Endothelial cell of umbilical vein (primary cell): Measurements from ENCODE around the gene ZNF91. TPM values are rescaled to one million over a fixed set of nuclear protein-coding genes. Genes with fewer than 3 reads are reported as not detected.

Experiments
- BruUV-seq: library from RNA; stranded (reverse); fragments of 400-500 nt; replicated peaks from 2 replicates; lab custom pipeline; 2021; lab: Mats Ljungman, UMichigan
- CTCF ChIA-PET: fragments of 300-600, 350-600 bp; sonication (Branson Sonifier 250); formaldehyde crosslinking; loops from one replicate; lab custom pipeline; 2021; ENCODE audit warnings: antibody characterized with exemption, inconsistent platforms; lab: Charles Lee
- POLR2A ChIA-PET: fragments of 300-600, 350-600 bp; sonication (Branson Sonifier 250); formaldehyde crosslinking; loops from one replicate; lab custom pipeline; 2021; ENCODE audit warnings: antibody characterized with exemption, inconsistent platforms; lab: Charles Lee
- DNase-seq: peaks from one replicate; pipeline ENCODE4 v3.0.0-alpha.2; 2011; ENCODE audit warnings: low read depth, low spot score
- FAIRE-seq: peaks from 2 replicates; lab custom pipeline; 2011; peaks lifted over from hg19 to GRCh38; lab: Jason Lieb, UNC
- H2AFZ ChIP-seq: 2 replicates; pipeline ENCODE4 v1.6.0; 2012; ENCODE audit warnings: low read depth, low read length, control low read depth, inconsistent platforms
- H3K27ac ChIP-seq: 2 replicates; pipeline ENCODE4 v1.5.1; 2011; ENCODE audit warnings: low read depth, mild to moderate bottlenecking, control low read depth, low read length, moderate library complexity; ENCODE audit not compliant: insufficient read depth
- H3K27me3 ChIP-seq, 2 experiments: 2 replicates each; pipeline versions ENCODE4 v1.6.0 to v1.6.1; 2011; ENCODE audit warnings: low read length in 2 of 2, mixed read lengths in 1 of 2; ENCODE audit not compliant: control insufficient read depth in 2 of 2, insufficient read depth in 2 of 2
- H3K36me3 ChIP-seq, 2 experiments: 2 replicates in 1 of 2; 3 replicates in 1 of 2; pipeline ENCODE4 v1.5.1; 2011; ENCODE audit warnings: low read length in 2 of 2, mild to moderate bottlenecking in 1 of 2, moderate library complexity in 1 of 2; ENCODE audit not compliant: control insufficient read depth in 2 of 2, insufficient read depth in 2 of 2; ENCODE audit errors: extremely low read depth in 1 of 2
- H3K4me1 ChIP-seq: 3 replicates; pipeline ENCODE4 v1.5.1; 2011; ENCODE audit warnings: mild to moderate bottlenecking, low read length; ENCODE audit not compliant: control insufficient read depth, insufficient read depth; ENCODE audit errors: extremely low read depth
- H3K4me2 ChIP-seq: 2 replicates; pipeline ENCODE4 v1.6.1; 2011; ENCODE audit warnings: low read length, control low read depth, mixed read lengths; ENCODE audit not compliant: insufficient read depth
- H3K4me3 ChIP-seq, 3 experiments: fragments of 200-600 bp in 1 of 3; sonication (generic), shearing (Covaris generic) in 1 of 3; replicated peaks in 1 of 3; 2 replicates each; pipeline ENCODE4 v1.5.1; 2011 to 2016; ENCODE audit warnings: control low read depth in 3 of 3, low read length in 3 of 3, mild to moderate bottlenecking in 2 of 3, inconsistent platforms in 1 of 3, low read depth in 1 of 3, moderate library complexity in 1 of 3; ENCODE audit not compliant: insufficient read depth in 1 of 3
- H3K79me2 ChIP-seq: 2 replicates; pipeline ENCODE4 v1.6.0; 2012; ENCODE audit warnings: low read length, inconsistent platforms; ENCODE audit not compliant: control insufficient read depth, insufficient read depth
- H3K9ac ChIP-seq: replicated peaks from 2 replicates; pipeline ENCODE3; 2011; ENCODE audit warnings: low read length, control low read depth; ENCODE audit not compliant: insufficient read depth; ENCODE audit errors: extremely low read depth
- H3K9me1 ChIP-seq: replicated peaks from 3 replicates; pipeline ENCODE4 v1.6.0; 2011; ENCODE audit warnings: mild to moderate bottlenecking, low read length; ENCODE audit not compliant: control insufficient read depth, insufficient read depth; ENCODE audit errors: extremely low read depth
- H3K9me3 ChIP-seq: replicated peaks from 2 replicates; pipeline ENCODE4 v1.5.1; 2012; ENCODE audit warnings: low read length, inconsistent platforms; ENCODE audit not compliant: control insufficient read depth, insufficient read depth
- H4K20me1 ChIP-seq: replicated peaks from 2 replicates; pipeline ENCODE3; 2011; ENCODE audit warnings: mild to moderate bottlenecking, low read length; ENCODE audit not compliant: control insufficient read depth, insufficient read depth; ENCODE audit errors: extremely low read depth
- CTCF ChIP-seq, 2 donors: IDR thresholded peaks; 1 replicate in 1 of 2; 2 replicates in 1 of 2; pipeline ENCODE4 v1.5.1; 2011; ENCODE audit warnings: low read length in 2 of 2, mild to moderate bottlenecking in 2 of 2, moderate library complexity in 2 of 2, control low read depth in 1 of 2, inconsistent platforms in 1 of 2, low read depth in 1 of 2; ENCODE audit not compliant: insufficient read depth in 1 of 2; ENCODE audit errors: extremely low read depth in 1 of 2
- EZH2 ChIP-seq: IDR thresholded peaks from 2 replicates; pipeline ENCODE4 v1.6.1; 2012; ENCODE audit warnings: borderline replicate concordance, low read depth, mild to moderate bottlenecking, moderate library complexity, low read length, inconsistent platforms; ENCODE audit not compliant: severe bottlenecking
- FOS ChIP-seq: IDR thresholded peaks from 2 replicates; pipeline ENCODE4 v1.6.1; 2011; ENCODE audit warnings: mild to moderate bottlenecking, low read length, moderate library complexity, borderline replicate concordance; ENCODE audit not compliant: insufficient read depth
- GATA2 ChIP-seq: IDR thresholded peaks from 2 replicates; pipeline ENCODE4 v1.7.0; 2011; ENCODE audit warnings: low read depth, mild to moderate bottlenecking, moderate library complexity, mixed read lengths, low read length; ENCODE audit not compliant: insufficient read length, insufficient read depth
- JUN ChIP-seq: IDR thresholded peaks from 2 replicates; pipeline ENCODE4 v1.6.1; 2011; ENCODE audit warnings: borderline replicate concordance, low read depth; ENCODE audit not compliant: insufficient read length, insufficient read depth
- MAX ChIP-seq: IDR thresholded peaks from 2 replicates; pipeline ENCODE4 v1.6.1; 2011; ENCODE audit not compliant: insufficient read depth, insufficient read length
- MYC ChIP-seq: IDR thresholded peaks from one replicate; pipeline ENCODE4 v1.6.1; 2011; ENCODE audit warnings: mild to moderate bottlenecking, low read depth, low read length
- POLR2A ChIP-seq: IDR thresholded peaks from 2 replicates; pipeline ENCODE4 v1.6.1; 2012; ENCODE audit warnings: low read depth, mild to moderate bottlenecking, control low read depth, low read length
- POLR2AphosphoS5 ChIP-seq: IDR thresholded peaks from 2 replicates; pipeline ENCODE4 v1.6.1; 2012; ENCODE audit warnings: low read depth, mild to moderate bottlenecking, control low read depth, low read length, moderate library complexity; ENCODE audit not compliant: insufficient read depth
- dilution Hi-C: fragments of 300-500 bp; cut with MboI; formaldehyde crosslinking; loops from one replicate; pipeline ENCODE4 v1.15.0; 2019; ENCODE audit warnings: low sequenced_read_pairs; ENCODE audit not compliant: extremely low pct_ligation_motif_present
- intact Hi-C: fragments of 100-400 bp; cut with micrococcal nuclease; formaldehyde crosslinking; loops from one replicate; pipeline ENCODE4 v1.10.0; 2022
- polyA plus RNA-seq, 4 experiments: library from polyadenylated mRNA; depleted of rRNA in 3 of 4; stranded (reverse) in 3 of 4; unstranded in 1 of 4; fragments of >200 nt; gene quantifications; 2 replicates each; pipeline versions ENCODE4 v1.2.1 to v1.2.3, GENCODE V29; 2011 to 2012; ENCODE audit warnings: missing spikeins in 1 of 4
- total RNA-seq: library from RNA; stranded (reverse); gene quantifications from 2 replicates; pipeline ENCODE4 v1.2.3, GENCODE V29; 2021

ZNF91 gene
- total and polyA plus RNA-seq, 2 donors (not counting 3 experiments of a cell fraction or from before 2014, with no cell fraction given): 9.6 to 17.0 TPM

- H3K9ac ChIP-seq: no peak overlapping the region
- ChIA-PET POLR2A (no interaction called here), CTCF (no interaction called here)
- H4K20me1 ChIP-seq: no peaks in the 10 kb centered on the region
- no peaks in the 10 kb centered on the region for H3K27me3 ChIP-seq
- intact Hi-C loops: no loop called here
- H3K4me3 ChIP-seq: no peak overlapping the region
- no peak for DNase-seq
- no peaks in the 10 kb centered on the region for H3K4me1 ChIP-seq
- no peaks in the 10 kb centered on the region for H3K79me2 ChIP-seq
- no TSS peak for BruUV-seq
- no peak overlapping the region for H3K27ac ChIP-seq
- TF ChIP-seq MAX (no peak), POLR2AphosphoS5 (no peak)
- no peaks in the 10 kb centered on the region for H3K36me3 ChIP-seq
- H3K9me1 ChIP-seq: no peaks in the 10 kb centered on the region
- no peak overlapping the region for H2AFZ ChIP-seq
- no peaks in the 10 kb centered on the region for H3K9me3 ChIP-seq
- FAIRE-seq: no peak
- dilution Hi-C loops: no loop called here
- H3K4me2 ChIP-seq: no peak overlapping the region
Observed at GRCh38 chr19:23403581-23404324, 8.5 kb upstream of the ZNF91 start.

- H3K9ac ChIP-seq: no peak overlapping the region
- no peaks in the 10 kb centered on the region for H3K4me1 ChIP-seq
- no peaks in the 10 kb centered on the region for H3K36me3 ChIP-seq
- H4K20me1 ChIP-seq: no peaks in the 10 kb centered on the region
- POLR2A ChIA-PET: no interaction called here
- dilution Hi-C loops (no loop called here), intact Hi-C loops (no loop called here)
- H3K27me3 ChIP-seq: no peaks in the 10 kb centered on the region
- H3K4me2 ChIP-seq: no peak overlapping the region
- CTCF ChIA-PET: no interaction called here
- no peak for TF ChIP-seq JUN
- TF ChIP-seq EZH2: no peak
- TF ChIP-seq CTCF (IDR thresholded peaks at IDR 0.05; ENCODE audit: extremely low read depth in 1 of 2, insufficient read depth in 1 of 2, low read depth in 1 of 2, low read length in 2 of 2): no peak
- no peak for TF ChIP-seq POLR2AphosphoS5
- TF ChIP-seq POLR2A: no peak
- TF ChIP-seq GATA2: no peak
- no peak for TF ChIP-seq FOS
- no peak for TF ChIP-seq MAX
- TF ChIP-seq MYC: no peak
- DNase-seq: no peak
- no peaks in the 10 kb centered on the region for H3K79me2 ChIP-seq
- no TSS peak for BruUV-seq
- H3K27ac ChIP-seq: no peak overlapping the region
- no peaks in the 10 kb centered on the region for H3K9me1 ChIP-seq
- no peak for FAIRE-seq
- no peak overlapping the region for H3K4me3 ChIP-seq
- H2AFZ ChIP-seq: no peak overlapping the region
- H3K9me3 ChIP-seq: no peaks in the 10 kb centered on the region
Observed at GRCh38 chr19:23403052-23403451, 7.8 kb upstream of the ZNF91 start.
